Liver (tissue), 3 donors: Measurements from ENCODE around the gene OR13G1.
"Not testable (repeated sequence)": the region's sequence is repeated elsewhere in the genome, so short reads cannot be mapped to it uniquely, and the experiment has no call there.

ENCODE experiments used
- CTCF ChIP-seq: fragments of 150-350 bp; IDR thresholded peaks from 2 replicates; pipeline ENCODE4 v1.5.1; 2017; ENCODE audit warnings: improper control_type of control experiment, low read depth, low read length; ENCODE audit not compliant: missing input control
- FOXA1 ChIP-seq: IDR thresholded peaks from 2 replicates; pipeline ENCODE4 v1.6.1; 2016; ENCODE audit warnings: antibody characterized with exemption
- GABPA ChIP-seq, 2 donors: IDR thresholded peaks in 1 of 2; conservative IDR thresholded peaks in 1 of 2; 2 replicates each; pipeline ENCODE4 v1.6.1; 2016; ENCODE audit warnings: antibody characterized with exemption in 2 of 2, mild to moderate bottlenecking in 1 of 2, moderate library complexity in 1 of 2
- JUND ChIP-seq, 2 donors: IDR thresholded peaks; 2 replicates each; pipeline ENCODE4 v1.6.1; 2016; ENCODE audit warnings: antibody characterized with exemption in 2 of 2
- MAX ChIP-seq: IDR thresholded peaks from 2 replicates; pipeline ENCODE4 v1.6.1; 2016; ENCODE audit warnings: antibody characterized with exemption
- NR2F2 ChIP-seq: IDR thresholded peaks from 2 replicates; pipeline ENCODE4 v1.6.1; 2016; ENCODE audit warnings: antibody characterized with exemption
- RAD21 ChIP-seq, 2 donors: IDR thresholded peaks; 2 replicates each; pipeline ENCODE4 v1.6.1; 2016; ENCODE audit warnings: antibody characterized with exemption in 2 of 2, mild to moderate bottlenecking in 2 of 2
- REST ChIP-seq: IDR thresholded peaks from 2 replicates; pipeline ENCODE4 v1.6.1; 2016; ENCODE audit warnings: antibody characterized with exemption, mild to moderate bottlenecking
- SP1 ChIP-seq: IDR thresholded peaks from 2 replicates; pipeline ENCODE4 v1.6.1; 2018; ENCODE audit warnings: antibody characterized with exemption, mild to moderate bottlenecking
- TAF1 ChIP-seq: conservative IDR thresholded peaks from 2 replicates; pipeline ENCODE4 v1.6.1; 2016; ENCODE audit warnings: antibody characterized with exemption, mild to moderate bottlenecking
- YY1 ChIP-seq: IDR thresholded peaks from 2 replicates; pipeline ENCODE4 v1.6.1; 2016; ENCODE audit warnings: antibody characterized with exemption, mild to moderate bottlenecking
- ZBTB33 ChIP-seq: IDR thresholded peaks from 2 replicates; pipeline ENCODE4 v1.6.1; 2016; ENCODE audit warnings: antibody characterized with exemption
- donor health status: healthy.
- donor health status: healthy.

- TF ChIP-seq TAF1; CTCF; REST; RAD21 (IDR thresholded peaks at IDR 0.05); ZBTB33; JUND (IDR thresholded peaks at IDR 0.05); GABPA (IDR thresholded peaks at IDR 0.05 in 1 of 2, conservative IDR thresholded peaks at IDR 0.05 in 1 of 2); FOXA1; SP1; NR2F2; MAX; YY1: not testable (repeated sequence)
These were observed 31.1 kb upstream of the OR13G1 start for GRCh38 chr1:247710681-247711080.
